ENCODE results near the gene TRIM61. TPM values are rescaled to one million over a fixed set of nuclear protein-coding genes. Genes with fewer than 3 reads are reported as not detected.
A peak's percentile ranks its signal among the peaks of the same experiment; 100 is the strongest.
"Not testable (repeated sequence)": the region's sequence is repeated elsewhere in the genome, so short reads cannot be mapped to it uniquely, and the experiment has no call there.

The TRIM61 gene
- not detected in 2 replicates for total RNA-seq (2014; rRNA removed; shearing (Covaris generic))

- DNase-seq (ENCODE audit: low read depth in 1 of 2, low spot score in 2 of 2), result no peak
- H3K9me3 ChIP-seq (replicated peaks), result no peaks in the 10 kb centered on the region
- no peaks in the 10 kb centered on the region for H3K4me1 ChIP-seq (replicated peaks)
- no peak within 1 kb of the TSS for H3K27ac ChIP-seq
- H3K36me3 ChIP-seq, result no peaks in the 10 kb centered on the region
- no peak within 1 kb of the TSS for H3K4me3 ChIP-seq
- no peaks in the 10 kb centered on the region for H3K27me3 ChIP-seq (replicated peaks)
Observed at GRCh38 chr4:164977243-164978164, at the start of gene TRIM61. TSS of gene TRIM61 (minus strand) at chr4:164977657. CDS start at chr4:164970002, 7,655 bp downstream.

- not testable (repeated sequence) for H3K27me3 ChIP-seq (replicated peaks); H3K9me3 ChIP-seq (replicated peaks); H3K36me3 ChIP-seq; DNase-seq (ENCODE audit: low read depth in 1 of 2, low spot score in 2 of 2); H3K4me3 ChIP-seq; H3K27ac ChIP-seq; H3K4me1 ChIP-seq (replicated peaks)
Observed at GRCh38 chr4:165025782-165026181, 48.3 kb upstream of the TRIM61 start.

GRCh38 chr4:165019995-165020394 is 42.5 kb upstream of the TRIM61 start:
- H3K27me3 ChIP-seq (replicated peaks); H3K4me1 ChIP-seq (replicated peaks); H3K9me3 ChIP-seq (replicated peaks); H3K4me3 ChIP-seq; DNase-seq (ENCODE audit: low read depth in 1 of 2, low spot score in 2 of 2); H3K36me3 ChIP-seq; H3K27ac ChIP-seq: not testable (repeated sequence)

- H3K27me3 ChIP-seq (replicated peaks), result no peaks in the 10 kb centered on the region
- no peaks in the 10 kb centered on the region for H3K4me1 ChIP-seq (replicated peaks)
- H3K4me3 ChIP-seq, result no peak overlapping the region
- peak in 1 of 2 experiments; percentile 7 for DNase-seq (ENCODE audit: low read depth in 1 of 2, low spot score in 2 of 2)
- no peaks in the 10 kb centered on the region for H3K9me3 ChIP-seq (replicated peaks)
- no peak overlapping the region for H3K27ac ChIP-seq
- no peaks in the 10 kb centered on the region for H3K36me3 ChIP-seq
Observed at GRCh38 chr4:165016971-165017370, 39.5 kb upstream of the TRIM61 start.

- Histone ChIP-seq H3K36me3 (no peaks in the 10 kb centered on the region), H3K27ac (no peak overlapping the region), H3K4me3 (no peak overlapping the region), H3K9me3 (replicated peaks) (no peaks in the 10 kb centered on the region), H3K4me1 (replicated peaks) (no peaks in the 10 kb centered on the region), H3K27me3 (replicated peaks) (peaks cover 4% of the 10 kb centered on the region; the same call in 1 of the 2 replicates)
- DNase-seq (ENCODE audit: low read depth in 1 of 2, low spot score in 2 of 2), result no peak
Observed at GRCh38 chr4:165013691-165014090, 36.2 kb upstream of the TRIM61 start.

- H3K4me1 ChIP-seq (replicated peaks), result no peaks in the 10 kb centered on the region
- DNase-seq (ENCODE audit: low read depth in 1 of 2, low spot score in 2 of 2), result no peak
- H3K36me3 ChIP-seq, result no peaks in the 10 kb centered on the region
- no peaks in the 10 kb centered on the region for H3K9me3 ChIP-seq (replicated peaks)
- peaks cover 4% of the 10 kb centered on the region; the same call in 1 of the 2 replicates for H3K27me3 ChIP-seq (replicated peaks)
- H3K4me3 ChIP-seq, result no peak overlapping the region
- no peak overlapping the region for H3K27ac ChIP-seq
Observed at GRCh38 chr4:165011403-165011802, 33.9 kb upstream of the TRIM61 start.

GRCh38 chr4:165010991-165011390 is 33.5 kb upstream of the TRIM61 start:
- no peak for DNase-seq (ENCODE audit: low read depth in 1 of 2, low spot score in 2 of 2)
- Histone ChIP-seq H3K27me3 (replicated peaks) (peaks cover 4% of the 10 kb centered on the region; the same call in 1 of the 2 replicates), H3K36me3 (no peaks in the 10 kb centered on the region), H3K9me3 (replicated peaks) (no peaks in the 10 kb centered on the region), H3K4me1 (replicated peaks) (no peaks in the 10 kb centered on the region), H3K4me3 (no peak overlapping the region), H3K27ac (no peak overlapping the region)

GRCh38 chr4:165010487-165010886 is 33.0 kb upstream of the TRIM61 start:
- Histone ChIP-seq H3K36me3 (no peaks in the 10 kb centered on the region), H3K4me1 (replicated peaks) (no peaks in the 10 kb centered on the region), H3K9me3 (replicated peaks) (no peaks in the 10 kb centered on the region), H3K27ac (no peak overlapping the region), H3K27me3 (replicated peaks) (peaks cover 4% of the 10 kb centered on the region; the same call in 1 of the 2 replicates), H3K4me3 (no peak overlapping the region)
- DNase-seq (ENCODE audit: low read depth in 1 of 2, low spot score in 2 of 2), result no peak

- H3K4me1 ChIP-seq (replicated peaks), result no peaks in the 10 kb centered on the region
- H3K9me3 ChIP-seq (replicated peaks), result no peaks in the 10 kb centered on the region
- no peak overlapping the region for H3K27ac ChIP-seq
- H3K36me3 ChIP-seq, result no peaks in the 10 kb centered on the region
- no peak for DNase-seq (ENCODE audit: low read depth in 1 of 2, low spot score in 2 of 2)
- peaks cover 4% of the 10 kb centered on the region; the same call in 1 of the 2 replicates for H3K27me3 ChIP-seq (replicated peaks)
- H3K4me3 ChIP-seq, result no peak overlapping the region
Observed at GRCh38 chr4:165009493-165010227, 32.2 kb upstream of the TRIM61 start.

GRCh38 chr4:165006886-165007285 is 29.4 kb upstream of the TRIM61 start:
- Histone ChIP-seq H3K4me3 (no peak overlapping the region), H3K27ac (no peak overlapping the region), H3K27me3 (replicated peaks) (peaks cover 4% of the 10 kb centered on the region; the same call in 1 of the 2 replicates), H3K9me3 (replicated peaks) (no peaks in the 10 kb centered on the region; the same call in 1 of the 2 replicates), H3K4me1 (replicated peaks) (no peaks in the 10 kb centered on the region), H3K36me3 (no peaks in the 10 kb centered on the region)
- DNase-seq (ENCODE audit: low read depth in 1 of 2, low spot score in 2 of 2), result no peak

GRCh38 chr4:165006456-165006855 is 29.0 kb upstream of the TRIM61 start:
- no peak for DNase-seq (ENCODE audit: low read depth in 1 of 2, low spot score in 2 of 2)
- H3K27me3 ChIP-seq (replicated peaks), result peaks cover 4% of the 10 kb centered on the region; the same call in 1 of the 2 replicates
- no peak overlapping the region for H3K4me3 ChIP-seq
- no peaks in the 10 kb centered on the region; the same call in 1 of the 2 replicates for H3K9me3 ChIP-seq (replicated peaks)
- no peaks in the 10 kb centered on the region for H3K36me3 ChIP-seq
- H3K4me1 ChIP-seq (replicated peaks), result no peaks in the 10 kb centered on the region
- no peak overlapping the region for H3K27ac ChIP-seq

GRCh38 chr4:165005352-165005925 is 28.0 kb upstream of the TRIM61 start:
- no peaks in the 10 kb centered on the region for H3K4me1 ChIP-seq (replicated peaks)
- no peaks in the 10 kb centered on the region for H3K36me3 ChIP-seq
- no peak for DNase-seq (ENCODE audit: low read depth in 1 of 2, low spot score in 2 of 2)
- no peaks in the 10 kb centered on the region; the same call in 1 of the 2 replicates for H3K9me3 ChIP-seq (replicated peaks)
- H3K27me3 ChIP-seq (replicated peaks), result peaks cover 4% of the 10 kb centered on the region; the same call in 1 of the 2 replicates
- H3K27ac ChIP-seq, result no peak overlapping the region
- no peak overlapping the region for H3K4me3 ChIP-seq

- H3K27ac ChIP-seq; H3K27me3 ChIP-seq (replicated peaks); DNase-seq (ENCODE audit: low read depth in 1 of 2, low spot score in 2 of 2); H3K4me3 ChIP-seq; H3K9me3 ChIP-seq (replicated peaks); H3K4me1 ChIP-seq (replicated peaks); H3K36me3 ChIP-seq: not testable (repeated sequence)
Observed at GRCh38 chr4:165001957-165002356, 24.5 kb upstream of the TRIM61 start.

All from SJSA1 (cell line).